ENCODE results near the gene DNAL4. TPM values are rescaled to one million over a fixed set of nuclear protein-coding genes. Genes with fewer than 3 reads are reported as not detected.

DNAL4 gene
- polyA plus RNA-seq, 1 donor (not counting 4 experiments of a cell fraction or from before 2014, with no cell fraction given) = 11.4 TPM

DNA sequence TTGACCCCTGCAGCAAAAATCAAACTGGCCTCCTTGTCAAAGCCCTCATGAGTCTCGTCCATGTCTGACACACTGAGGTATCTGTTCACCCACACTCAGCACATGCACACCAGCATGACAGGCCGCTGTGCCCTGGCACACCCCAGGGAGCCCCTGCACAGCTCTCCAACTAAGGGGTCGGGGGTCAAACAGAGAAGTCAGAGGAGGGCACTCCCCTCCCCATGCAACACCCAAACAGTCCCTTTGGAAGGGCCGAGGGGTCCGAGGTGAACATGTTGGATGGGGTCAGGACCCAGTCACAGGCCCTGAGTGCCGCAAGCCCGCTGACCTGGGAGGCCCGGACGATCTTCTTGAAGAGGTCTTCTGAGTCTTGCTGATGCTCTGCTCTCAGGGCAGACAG is 52.8 kb downstream of the DNAL4 start:
- Histone ChIP-seq H3K4me1 (ENCODE audit: control insufficient read depth, extremely low read depth, insufficient read depth, low read length) (peaks cover 13% of the 10 kb centered on the region), H3K79me2 (ENCODE audit: control insufficient read depth, insufficient read depth, low read length) (no peaks in the 10 kb centered on the region), H3K27ac (ENCODE audit: control insufficient read depth, insufficient read depth, low read length) (no peak overlapping the region), H3K36me3 (ENCODE audit: control insufficient read depth in 2 of 2, extremely low read depth in 1 of 2, insufficient read depth in 2 of 2, low read length in 2 of 2) (peaks cover 44 to 77% of the 10 kb centered on the region in 2 experiments), H3K9me1 (ENCODE audit: control insufficient read depth, extremely low read depth, insufficient read depth, low read length) (no peaks in the 10 kb centered on the region), H2AFZ (ENCODE audit: control insufficient read depth, low read length) (no peak overlapping the region), H4K20me1 (ENCODE audit: control insufficient read depth, extremely low read depth, insufficient read depth, low read length) (no peaks in the 10 kb centered on the region), H3K9me3 (ENCODE audit: control insufficient read depth, low read depth, low read length) (no peaks in the 10 kb centered on the region), H3K4me2 (ENCODE audit: control insufficient read depth, extremely low read depth, insufficient read depth, low read depth, low read length) (no peak overlapping the region), H3K9ac (ENCODE audit: control insufficient read depth, extremely low read depth, insufficient read depth, low read length) (no peak overlapping the region), H3K27me3 (ENCODE audit: control insufficient read depth, extremely low read depth, insufficient read depth, low read length) (no peaks in the 10 kb centered on the region), H3K4me3 (ENCODE audit: control insufficient read depth in 2 of 3, extremely low read depth in 1 of 3, insufficient read depth in 2 of 3, low read depth in 1 of 3, low read length in 3 of 3) (no peak overlapping the region)
- dilution Hi-C loops (cut with MboI; ENCODE audit: extremely low pct_ligation_motif_present, low sequenced_read_pairs) = no loop called here
- TF ChIP-seq, protein P1, sequence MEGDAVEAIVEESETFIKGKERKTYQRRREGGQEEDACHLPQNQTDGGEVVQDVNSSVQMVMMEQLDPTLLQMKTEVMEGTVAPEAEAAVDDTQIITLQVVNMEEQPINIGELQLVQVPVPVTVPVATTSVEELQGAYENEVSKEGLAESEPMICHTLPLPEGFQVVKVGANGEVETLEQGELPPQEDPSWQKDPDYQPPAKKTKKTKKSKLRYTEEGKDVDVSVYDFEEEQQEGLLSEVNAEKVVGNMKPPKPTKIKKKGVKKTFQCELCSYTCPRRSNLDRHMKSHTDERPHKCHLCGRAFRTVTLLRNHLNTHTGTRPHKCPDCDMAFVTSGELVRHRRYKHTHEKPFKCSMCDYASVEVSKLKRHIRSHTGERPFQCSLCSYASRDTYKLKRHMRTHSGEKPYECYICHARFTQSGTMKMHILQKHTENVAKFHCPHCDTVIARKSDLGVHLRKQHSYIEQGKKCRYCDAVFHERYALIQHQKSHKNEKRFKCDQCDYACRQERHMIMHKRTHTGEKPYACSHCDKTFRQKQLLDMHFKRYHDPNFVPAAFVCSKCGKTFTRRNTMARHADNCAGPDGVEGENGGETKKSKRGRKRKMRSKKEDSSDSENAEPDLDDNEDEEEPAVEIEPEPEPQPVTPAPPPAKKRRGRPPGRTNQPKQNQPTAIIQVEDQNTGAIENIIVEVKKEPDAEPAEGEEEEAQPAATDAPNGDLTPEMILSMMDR (optimal IDR thresholded peaks at IDR 0.05 in 1 of 3, IDR thresholded peaks at IDR 0.05 in 1 of 3, conservative IDR thresholded peaks at IDR 0.05 in 1 of 3; ENCODE audit: extremely low read depth in 1 of 3, insufficient read depth in 2 of 3, low read length in 3 of 3) = no peak
- TF ChIP-seq EZH2 (IDR thresholded peaks at IDR 0.05; ENCODE audit: low read length) = no peak
- DNase-seq (ENCODE audit: low read depth, low spot score) = no peak
- no peak for FAIRE-seq

DNA sequence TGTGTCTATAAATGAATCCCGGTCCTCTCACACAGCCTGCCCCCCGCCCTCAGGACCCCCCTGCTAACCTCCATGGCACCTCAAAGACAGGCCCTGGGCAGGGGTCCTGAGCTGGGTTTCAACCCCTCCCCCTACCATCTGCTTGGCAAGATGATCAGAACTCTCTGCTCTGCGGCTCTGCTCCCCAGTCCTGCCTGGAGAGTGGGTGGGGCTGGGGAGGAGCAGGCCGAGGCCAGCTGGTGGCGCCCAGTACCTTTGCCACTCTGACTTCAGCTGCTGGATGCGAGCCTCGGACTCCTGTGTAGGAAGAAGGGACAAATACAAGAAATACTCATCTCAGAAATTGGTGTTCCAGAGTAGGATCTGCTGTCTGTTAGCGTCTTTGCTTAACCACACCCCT is 53.2 kb downstream of the DNAL4 start:
- Histone ChIP-seq H3K27ac (ENCODE audit: control insufficient read depth, insufficient read depth, low read length) (no peak overlapping the region), H3K79me2 (ENCODE audit: control insufficient read depth, insufficient read depth, low read length) (no peaks in the 10 kb centered on the region), H3K36me3 (ENCODE audit: control insufficient read depth in 2 of 2, extremely low read depth in 1 of 2, insufficient read depth in 2 of 2, low read length in 2 of 2) (peaks cover 46 to 82% of the 10 kb centered on the region in 2 experiments), H3K9me3 (ENCODE audit: control insufficient read depth, low read depth, low read length) (no peaks in the 10 kb centered on the region), H3K27me3 (ENCODE audit: control insufficient read depth, extremely low read depth, insufficient read depth, low read length) (no peaks in the 10 kb centered on the region), H3K9ac (ENCODE audit: control insufficient read depth, extremely low read depth, insufficient read depth, low read length) (no peak overlapping the region), H3K4me2 (ENCODE audit: control insufficient read depth, extremely low read depth, insufficient read depth, low read depth, low read length) (no peak overlapping the region), H2AFZ (ENCODE audit: control insufficient read depth, low read length) (no peak overlapping the region), H4K20me1 (ENCODE audit: control insufficient read depth, extremely low read depth, insufficient read depth, low read length) (no peaks in the 10 kb centered on the region), H3K4me1 (ENCODE audit: control insufficient read depth, extremely low read depth, insufficient read depth, low read length) (peaks cover 16% of the 10 kb centered on the region), H3K4me3 (ENCODE audit: control insufficient read depth in 2 of 3, extremely low read depth in 1 of 3, insufficient read depth in 2 of 3, low read depth in 1 of 3, low read length in 3 of 3) (no peak overlapping the region), H3K9me1 (ENCODE audit: control insufficient read depth, extremely low read depth, insufficient read depth, low read length) (no peaks in the 10 kb centered on the region)
- FAIRE-seq (no peak), DNase-seq (ENCODE audit: low read depth, low spot score) (no peak)
- dilution Hi-C loops (cut with MboI; ENCODE audit: extremely low pct_ligation_motif_present, low sequenced_read_pairs) = no loop called here
- no peak for TF ChIP-seq EZH2 (IDR thresholded peaks at IDR 0.05; ENCODE audit: low read length)
- TF ChIP-seq, protein P1 (optimal IDR thresholded peaks at IDR 0.05 in 1 of 3, IDR thresholded peaks at IDR 0.05 in 1 of 3, conservative IDR thresholded peaks at IDR 0.05 in 1 of 3; ENCODE audit: extremely low read depth in 1 of 3, insufficient read depth in 2 of 3, low read length in 3 of 3) = peak in 1 of 3 experiments; percentile 41

Measured in keratinocyte (primary cell).